GM23338 (cell line): ENCODE data around the gene ZFYVE28. TPM values are rescaled to one million over a fixed set of nuclear protein-coding genes. Genes with fewer than 3 reads are reported as not detected.

ENCODE experiments used
- ATAC-seq: fragments of 200-7000 bp; cut with Tn5 transposase; 3 replicates; pipeline ENCODE4 v1.9.1; 2020
- DNase-seq: peaks from one replicate; pipeline ENCODE4 v3.0.0-alpha.2; 2015; ENCODE audit warnings: low spot score
- H2AFZ ChIP-seq: fragments of 200-600 bp; sonication (generic); 2 replicates; pipeline ENCODE4 v1.8.0; 2016; ENCODE audit warnings: antibody characterized with exemption, mild to moderate bottlenecking, moderate library complexity
- H3F3A ChIP-seq: fragments of 200-600 bp; sonication (generic); replicated peaks from 2 replicates; pipeline ENCODE4 v1.8.0; 2017; ENCODE audit warnings: antibody characterized with exemption, mixed run types, low read depth
- H3K27ac ChIP-seq: fragments of 200-600 bp; sonication (generic); 2 replicates; pipeline ENCODE4 v1.6.1; 2016; ENCODE audit warnings: low read depth
- H3K27me3 ChIP-seq: fragments of 200-600 bp; sonication (generic); 2 replicates; pipeline ENCODE4 v1.8.0; 2016; ENCODE audit warnings: mild to moderate bottlenecking, mixed run types, moderate library complexity; ENCODE audit not compliant: insufficient read depth
- H3K36me3 ChIP-seq: fragments of 200-600 bp; sonication (generic); 2 replicates; pipeline ENCODE4 v1.8.0; 2016; ENCODE audit warnings: mild to moderate bottlenecking; ENCODE audit not compliant: insufficient read depth
- H3K4me1 ChIP-seq: fragments of 200-600 bp; sonication (generic); 2 replicates; pipeline ENCODE4 v1.8.0; 2016; ENCODE audit warnings: mild to moderate bottlenecking, moderate library complexity; ENCODE audit not compliant: insufficient read depth
- H3K4me2 ChIP-seq: fragments of 200-600 bp; sonication (generic); 2 replicates; pipeline ENCODE4 v1.7.1; 2017; ENCODE audit warnings: mixed run types
- H3K4me3 ChIP-seq: fragments of 200-600 bp; sonication (generic); 2 replicates; pipeline ENCODE4 v1.6.1; 2016; ENCODE audit warnings: mixed run types
- H3K79me2 ChIP-seq: fragments of 200-600 bp; sonication (generic); replicated peaks from 2 replicates; pipeline ENCODE4 v1.8.0; 2017; ENCODE audit warnings: mild to moderate bottlenecking; ENCODE audit not compliant: insufficient read depth
- H3K9me2 ChIP-seq: fragments of 200-600 bp; sonication (generic); 2 replicates; pipeline ENCODE4 v1.8.0; 2017; ENCODE audit not compliant: insufficient read depth
- H4K20me1 ChIP-seq: fragments of 200-600 bp; sonication (generic); replicated peaks from 2 replicates; pipeline ENCODE4 v1.8.0; 2017; ENCODE audit warnings: mild to moderate bottlenecking; ENCODE audit not compliant: insufficient read depth
- H3K27ac Mint-ChIP-seq: 2 replicates; pipeline ENCODE4 v1.8.0; 2020; ENCODE audit warnings: inconsistent platforms, mild to moderate bottlenecking, moderate library complexity, mixed read lengths
- H3K27me3 Mint-ChIP-seq: 3 replicates; pipeline ENCODE4 v1.8.0; 2022; ENCODE audit warnings: low read depth, mild to moderate bottlenecking, moderate library complexity, mixed read lengths, inconsistent platforms; ENCODE audit not compliant: insufficient read depth, poor library complexity
- H3K36me3 Mint-ChIP-seq: 3 replicates; pipeline ENCODE4 v1.8.0; 2021; ENCODE audit warnings: low read depth, mild to moderate bottlenecking, inconsistent platforms, moderate library complexity, mixed read lengths
- H3K4me1 Mint-ChIP-seq: 3 replicates; pipeline ENCODE4 v1.8.0; 2020; ENCODE audit warnings: mild to moderate bottlenecking, inconsistent platforms, mixed read lengths
- H3K4me3 Mint-ChIP-seq: 3 replicates; pipeline ENCODE4 v1.8.0; 2021; ENCODE audit warnings: moderate library complexity, mild to moderate bottlenecking, inconsistent platforms, mixed read lengths
- H3K9me3 Mint-ChIP-seq: 3 replicates; pipeline ENCODE4 v1.8.0; 2020; ENCODE audit warnings: moderate library complexity, mild to moderate bottlenecking, inconsistent platforms, mixed read lengths
- CREB1 ChIP-seq: fragments of 250-450 bp; sonication (Bioruptor Pico); IDR thresholded peaks from 2 replicates; pipeline ENCODE4 v1.5.0; 2020; ENCODE audit warnings: low read depth, mild to moderate bottlenecking, moderate library complexity
- EZH2 ChIP-seq: fragments of 200-600 bp; sonication (generic); IDR thresholded peaks from one replicate; pipeline ENCODE4 v1.8.0; 2017; ENCODE audit warnings: antibody characterized with exemption, mild to moderate bottlenecking, low read depth; ENCODE audit not compliant: unreplicated experiment
- EZH2phosphoT487 ChIP-seq: fragments of 200-600 bp; sonication (generic); IDR thresholded peaks from one replicate; pipeline ENCODE4 v1.8.1; 2018; ENCODE audit warnings: antibody characterized with exemption; ENCODE audit not compliant: unreplicated experiment
- JUNB ChIP-seq: IDR thresholded peaks from one replicate; pipeline ENCODE4 v1.6.1; 2016; ENCODE audit warnings: antibody characterized with exemption; ENCODE audit not compliant: unreplicated experiment
- NANOG ChIP-seq: IDR thresholded peaks from 2 replicates; pipeline ENCODE4 v1.6.1; 2016; ENCODE audit warnings: antibody characterized with exemption, borderline replicate concordance
- POLR2AphosphoS5 ChIP-seq: IDR thresholded peaks from 2 replicates; pipeline ENCODE4 v1.6.1; 2016; ENCODE audit warnings: antibody characterized with exemption, low read depth
- STAT1 ChIP-seq: IDR thresholded peaks from one replicate; pipeline ENCODE4 v1.6.1; 2016; ENCODE audit warnings: antibody characterized with exemption; ENCODE audit not compliant: unreplicated experiment
- ZNF114 ChIP-seq: fragments of 250-450 bp; sonication (Bioruptor Pico); IDR thresholded peaks from 2 replicates; pipeline ENCODE4 v1.5.0; 2020; ENCODE audit warnings: mild to moderate bottlenecking, moderate library complexity
- ZNF331 ChIP-seq: fragments of 250-450 bp; sonication (Bioruptor Pico); IDR thresholded peaks from 2 replicates; pipeline ENCODE4 v1.5.0; 2020; ENCODE audit warnings: low read depth, mild to moderate bottlenecking, moderate library complexity
- polyA plus RNA-seq: library from polyadenylated mRNA; unstranded; fragments of >200 nt; fragmentation: Nextera tagmentation; extraction: Ambion mirVana; gene quantifications from 2 replicates; pipeline ENCODE4 v1.2.1, GENCODE V29; 2016
- total RNA-seq: library from RNA; depleted of rRNA; stranded (reverse); fragments of >200 nt; shearing (Covaris generic); gene quantifications from 2 replicates; pipeline ENCODE4 v1.2.3, GENCODE V29; 2014
- TF ChIP-seq, protein P1 (sequence below), 2 experiments: fragments of 200-600 bp in 1 of 2; sonication (generic) in 1 of 2; conservative IDR thresholded peaks; 2 replicates each; pipeline versions ENCODE4 v1.5.1 to v1.6.1; 2016 to 2017; ENCODE audit warnings: antibody characterized with exemption in 2 of 2, low read depth in 2 of 2, mild to moderate bottlenecking in 2 of 2, moderate library complexity in 1 of 2
- TF ChIP-seq, protein P2 (sequence below): IDR thresholded peaks from one replicate; pipeline ENCODE4 v1.6.1; 2018; ENCODE audit warnings: antibody characterized with exemption; ENCODE audit not compliant: unreplicated experiment
- TF ChIP-seq, protein P3 (sequence below): fragments of 250-450 bp; sonication (Bioruptor Pico); IDR thresholded peaks from 2 replicates; pipeline ENCODE4 v1.5.0; 2020; ENCODE audit warnings: mild to moderate bottlenecking, moderate library complexity
- TF ChIP-seq, protein P4 (sequence below): IDR thresholded peaks from 2 replicates; pipeline ENCODE4 v1.6.1; 2016; ENCODE audit warnings: antibody characterized with exemption

ZFYVE28 gene
- total and polyA plus RNA-seq, 2 experiments from 2014 or later, result 2.6 to 4.6 TPM

DNA sequence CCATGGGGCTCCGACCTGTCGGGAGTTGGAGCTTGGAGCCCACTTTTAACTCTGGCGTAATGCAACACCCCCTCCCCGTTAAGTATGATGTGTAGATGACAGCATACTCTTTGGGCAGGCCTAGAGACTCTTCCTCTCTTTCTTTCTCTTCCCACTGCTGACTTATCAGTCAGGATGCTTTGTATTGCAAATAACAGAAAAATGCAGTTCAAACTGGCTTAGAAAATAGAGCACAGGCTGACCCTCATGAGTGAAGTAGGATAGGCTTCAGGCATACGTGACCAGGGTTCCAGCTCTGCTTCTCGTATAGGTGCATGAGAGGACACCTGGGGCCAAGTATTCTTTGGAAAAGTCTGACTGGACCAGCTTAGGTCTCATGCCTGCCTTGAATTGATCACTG is 27.1 kb upstream of the ZFYVE28 start:
- Histone ChIP-seq H3K27ac (no peak overlapping the region), H4K20me1 (no peaks in the 10 kb centered on the region), H2AFZ (no peak overlapping the region), H3K27me3 (no peaks in the 10 kb centered on the region), H3F3A (no peaks in the 10 kb centered on the region), H3K9me2 (peaks cover 13% of the 10 kb centered on the region; the same call in 1 of the 2 replicates), H3K36me3 (no peaks in the 10 kb centered on the region), H3K4me3 (no peak overlapping the region), H3K79me2 (no peaks in the 10 kb centered on the region), H3K4me1 (no peaks in the 10 kb centered on the region), H3K4me2 (no peak overlapping the region)
- Mint-ChIP-seq H3K36me3 (no peaks in the 10 kb centered on the region), H3K27ac (no peak overlapping the region), H3K4me3 (no peak overlapping the region), H3K27me3 (peaks cover 4% of the 10 kb centered on the region), H3K4me1 (peaks cover 2% of the 10 kb centered on the region; the same call in 2 of the 3 replicates), H3K9me3 (no peaks in the 10 kb centered on the region)
- ATAC-seq, result no peak
- TF ChIP-seq NANOG (no peak), STAT1 (no peak), EZH2 (no peak), JUNB (no peak), POLR2AphosphoS5 (no peak), CREB1 (CRISPR knock-in tag) (no peak), EZH2phosphoT487 (no peak), ZNF331 (CRISPR knock-in tag) (no peak), ZNF114 (CRISPR knock-in tag) (no peak)
- TF ChIP-seq, protein P1, sequence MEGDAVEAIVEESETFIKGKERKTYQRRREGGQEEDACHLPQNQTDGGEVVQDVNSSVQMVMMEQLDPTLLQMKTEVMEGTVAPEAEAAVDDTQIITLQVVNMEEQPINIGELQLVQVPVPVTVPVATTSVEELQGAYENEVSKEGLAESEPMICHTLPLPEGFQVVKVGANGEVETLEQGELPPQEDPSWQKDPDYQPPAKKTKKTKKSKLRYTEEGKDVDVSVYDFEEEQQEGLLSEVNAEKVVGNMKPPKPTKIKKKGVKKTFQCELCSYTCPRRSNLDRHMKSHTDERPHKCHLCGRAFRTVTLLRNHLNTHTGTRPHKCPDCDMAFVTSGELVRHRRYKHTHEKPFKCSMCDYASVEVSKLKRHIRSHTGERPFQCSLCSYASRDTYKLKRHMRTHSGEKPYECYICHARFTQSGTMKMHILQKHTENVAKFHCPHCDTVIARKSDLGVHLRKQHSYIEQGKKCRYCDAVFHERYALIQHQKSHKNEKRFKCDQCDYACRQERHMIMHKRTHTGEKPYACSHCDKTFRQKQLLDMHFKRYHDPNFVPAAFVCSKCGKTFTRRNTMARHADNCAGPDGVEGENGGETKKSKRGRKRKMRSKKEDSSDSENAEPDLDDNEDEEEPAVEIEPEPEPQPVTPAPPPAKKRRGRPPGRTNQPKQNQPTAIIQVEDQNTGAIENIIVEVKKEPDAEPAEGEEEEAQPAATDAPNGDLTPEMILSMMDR (conservative IDR thresholded peaks at IDR 0.05; ENCODE audit: low read depth in 2 of 2), result no peak
- TF ChIP-seq, protein P2, sequence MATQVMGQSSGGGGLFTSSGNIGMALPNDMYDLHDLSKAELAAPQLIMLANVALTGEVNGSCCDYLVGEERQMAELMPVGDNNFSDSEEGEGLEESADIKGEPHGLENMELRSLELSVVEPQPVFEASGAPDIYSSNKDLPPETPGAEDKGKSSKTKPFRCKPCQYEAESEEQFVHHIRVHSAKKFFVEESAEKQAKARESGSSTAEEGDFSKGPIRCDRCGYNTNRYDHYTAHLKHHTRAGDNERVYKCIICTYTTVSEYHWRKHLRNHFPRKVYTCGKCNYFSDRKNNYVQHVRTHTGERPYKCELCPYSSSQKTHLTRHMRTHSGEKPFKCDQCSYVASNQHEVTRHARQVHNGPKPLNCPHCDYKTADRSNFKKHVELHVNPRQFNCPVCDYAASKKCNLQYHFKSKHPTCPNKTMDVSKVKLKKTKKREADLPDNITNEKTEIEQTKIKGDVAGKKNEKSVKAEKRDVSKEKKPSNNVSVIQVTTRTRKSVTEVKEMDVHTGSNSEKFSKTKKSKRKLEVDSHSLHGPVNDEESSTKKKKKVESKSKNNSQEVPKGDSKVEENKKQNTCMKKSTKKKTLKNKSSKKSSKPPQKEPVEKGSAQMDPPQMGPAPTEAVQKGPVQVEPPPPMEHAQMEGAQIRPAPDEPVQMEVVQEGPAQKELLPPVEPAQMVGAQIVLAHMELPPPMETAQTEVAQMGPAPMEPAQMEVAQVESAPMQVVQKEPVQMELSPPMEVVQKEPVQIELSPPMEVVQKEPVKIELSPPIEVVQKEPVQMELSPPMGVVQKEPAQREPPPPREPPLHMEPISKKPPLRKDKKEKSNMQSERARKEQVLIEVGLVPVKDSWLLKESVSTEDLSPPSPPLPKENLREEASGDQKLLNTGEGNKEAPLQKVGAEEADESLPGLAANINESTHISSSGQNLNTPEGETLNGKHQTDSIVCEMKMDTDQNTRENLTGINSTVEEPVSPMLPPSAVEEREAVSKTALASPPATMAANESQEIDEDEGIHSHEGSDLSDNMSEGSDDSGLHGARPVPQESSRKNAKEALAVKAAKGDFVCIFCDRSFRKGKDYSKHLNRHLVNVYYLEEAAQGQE, result no peak
- TF ChIP-seq, protein P3, sequence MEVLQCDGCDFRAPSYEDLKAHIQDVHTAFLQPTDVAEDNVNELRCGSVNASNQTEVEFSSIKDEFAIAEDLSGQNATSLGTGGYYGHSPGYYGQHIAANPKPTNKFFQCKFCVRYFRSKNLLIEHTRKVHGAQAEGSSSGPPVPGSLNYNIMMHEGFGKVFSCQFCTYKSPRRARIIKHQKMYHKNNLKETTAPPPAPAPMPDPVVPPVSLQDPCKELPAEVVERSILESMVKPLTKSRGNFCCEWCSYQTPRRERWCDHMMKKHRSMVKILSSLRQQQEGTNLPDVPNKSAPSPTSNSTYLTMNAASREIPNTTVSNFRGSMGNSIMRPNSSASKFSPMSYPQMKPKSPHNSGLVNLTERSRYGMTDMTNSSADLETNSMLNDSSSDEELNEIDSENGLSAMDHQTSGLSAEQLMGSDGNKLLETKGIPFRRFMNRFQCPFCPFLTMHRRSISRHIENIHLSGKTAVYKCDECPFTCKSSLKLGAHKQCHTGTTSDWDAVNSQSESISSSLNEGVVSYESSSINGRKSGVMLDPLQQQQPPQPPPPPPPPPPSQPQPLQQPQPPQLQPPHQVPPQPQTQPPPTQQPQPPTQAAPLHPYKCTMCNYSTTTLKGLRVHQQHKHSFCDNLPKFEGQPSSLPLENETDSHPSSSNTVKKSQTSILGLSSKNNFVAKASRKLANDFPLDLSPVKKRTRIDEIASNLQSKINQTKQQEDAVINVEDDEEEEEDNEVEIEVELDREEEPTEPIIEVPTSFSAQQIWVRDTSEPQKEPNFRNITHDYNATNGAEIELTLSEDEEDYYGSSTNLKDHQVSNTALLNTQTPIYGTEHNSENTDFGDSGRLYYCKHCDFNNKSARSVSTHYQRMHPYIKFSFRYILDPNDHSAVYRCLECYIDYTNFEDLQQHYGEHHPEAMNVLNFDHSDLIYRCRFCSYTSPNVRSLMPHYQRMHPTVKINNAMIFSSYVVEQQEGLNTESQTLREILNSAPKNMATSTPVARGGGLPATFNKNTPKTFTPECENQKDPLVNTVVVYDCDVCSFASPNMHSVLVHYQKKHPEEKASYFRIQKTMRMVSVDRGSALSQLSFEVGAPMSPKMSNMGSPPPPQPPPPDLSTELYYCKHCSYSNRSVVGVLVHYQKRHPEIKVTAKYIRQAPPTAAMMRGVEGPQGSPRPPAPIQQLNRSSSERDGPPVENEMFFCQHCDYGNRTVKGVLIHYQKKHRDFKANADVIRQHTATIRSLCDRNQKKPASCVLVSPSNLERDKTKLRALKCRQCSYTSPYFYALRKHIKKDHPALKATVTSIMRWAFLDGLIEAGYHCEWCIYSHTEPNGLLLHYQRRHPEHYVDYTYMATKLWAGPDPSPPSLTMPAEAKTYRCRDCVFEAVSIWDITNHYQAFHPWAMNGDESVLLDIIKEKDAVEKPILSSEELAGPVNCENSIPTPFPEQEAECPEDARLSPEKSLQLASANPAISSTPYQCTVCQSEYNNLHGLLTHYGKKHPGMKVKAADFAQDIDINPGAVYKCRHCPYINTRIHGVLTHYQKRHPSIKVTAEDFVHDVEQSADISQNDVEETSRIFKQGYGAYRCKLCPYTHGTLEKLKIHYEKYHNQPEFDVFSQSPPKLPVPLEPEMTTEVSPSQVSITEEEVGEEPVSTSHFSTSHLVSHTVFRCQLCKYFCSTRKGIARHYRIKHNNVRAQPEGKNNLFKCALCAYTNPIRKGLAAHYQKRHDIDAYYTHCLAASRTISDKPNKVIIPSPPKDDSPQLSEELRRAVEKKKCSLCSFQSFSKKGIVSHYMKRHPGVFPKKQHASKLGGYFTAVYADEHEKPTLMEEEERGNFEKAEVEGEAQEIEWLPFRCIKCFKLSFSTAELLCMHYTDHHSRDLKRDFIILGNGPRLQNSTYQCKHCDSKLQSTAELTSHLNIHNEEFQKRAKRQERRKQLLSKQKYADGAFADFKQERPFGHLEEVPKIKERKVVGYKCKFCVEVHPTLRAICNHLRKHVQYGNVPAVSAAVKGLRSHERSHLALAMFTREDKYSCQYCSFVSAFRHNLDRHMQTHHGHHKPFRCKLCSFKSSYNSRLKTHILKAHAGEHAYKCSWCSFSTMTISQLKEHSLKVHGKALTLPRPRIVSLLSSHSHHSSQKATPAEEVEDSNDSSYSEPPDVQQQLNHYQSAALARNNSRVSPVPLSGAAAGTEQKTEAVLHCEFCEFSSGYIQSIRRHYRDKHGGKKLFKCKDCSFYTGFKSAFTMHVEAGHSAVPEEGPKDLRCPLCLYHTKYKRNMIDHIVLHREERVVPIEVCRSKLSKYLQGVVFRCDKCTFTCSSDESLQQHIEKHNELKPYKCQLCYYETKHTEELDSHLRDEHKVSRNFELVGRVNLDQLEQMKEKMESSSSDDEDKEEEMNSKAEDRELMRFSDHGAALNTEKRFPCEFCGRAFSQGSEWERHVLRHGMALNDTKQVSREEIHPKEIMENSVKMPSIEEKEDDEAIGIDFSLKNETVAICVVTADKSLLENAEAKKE (CRISPR knock-in tag), result no peak
- TF ChIP-seq, protein P4, sequence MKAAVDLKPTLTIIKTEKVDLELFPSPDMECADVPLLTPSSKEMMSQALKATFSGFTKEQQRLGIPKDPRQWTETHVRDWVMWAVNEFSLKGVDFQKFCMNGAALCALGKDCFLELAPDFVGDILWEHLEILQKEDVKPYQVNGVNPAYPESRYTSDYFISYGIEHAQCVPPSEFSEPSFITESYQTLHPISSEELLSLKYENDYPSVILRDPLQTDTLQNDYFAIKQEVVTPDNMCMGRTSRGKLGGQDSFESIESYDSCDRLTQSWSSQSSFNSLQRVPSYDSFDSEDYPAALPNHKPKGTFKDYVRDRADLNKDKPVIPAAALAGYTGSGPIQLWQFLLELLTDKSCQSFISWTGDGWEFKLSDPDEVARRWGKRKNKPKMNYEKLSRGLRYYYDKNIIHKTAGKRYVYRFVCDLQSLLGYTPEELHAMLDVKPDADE, result no peak
- no peak for DNase-seq
